HepG2 (cell line): ENCODE measurements around the gene LOC128125822.

Experiments
- BHLHE40 ChIP-seq: IDR thresholded peaks from 2 replicates; pipeline ENCODE4 v1.6.1; 2011; ENCODE audit warnings: low read length, improper control_type of control experiment
- MLLT10 ChIP-seq: sonication (generic); formaldehyde crosslinking; IDR thresholded peaks from 2 replicates; pipeline ENCODE4 v1.4.0; 2020; ENCODE audit warnings: missing genetic modification reagents
- MXI1 ChIP-seq: IDR thresholded peaks from 3 replicates; pipeline ENCODE4 v1.6.1; 2012; ENCODE audit warnings: low read depth, low read length, inconsistent platforms, borderline replicate concordance
- NFIC ChIP-seq: IDR thresholded peaks from 2 replicates; pipeline ENCODE4 v1.6.1; 2012; ENCODE audit warnings: mild to moderate bottlenecking, low read length, inconsistent platforms
- PCBP2 ChIP-seq: fragments of 200-400 bp; formaldehyde crosslinking; optimal IDR thresholded peaks from 2 replicates; pipeline ENCODE3; 2018; ENCODE audit warnings: low read length, low read depth; ENCODE audit not compliant: poor library complexity, severe bottlenecking
- RAD21 ChIP-seq: fragments of 450-650 bp; formaldehyde crosslinking; IDR thresholded peaks from 2 replicates; pipeline ENCODE4 v1.5.0; 2020; ENCODE audit warnings: mild to moderate bottlenecking
- RFXANK ChIP-seq: IDR thresholded peaks from 2 replicates; pipeline ENCODE4 v1.6.1; 2016
- ZFP36 ChIP-seq: fragments of 150-350 bp; IDR thresholded peaks from 2 replicates; pipeline ENCODE4 v1.6.1; 2018; ENCODE audit warnings: borderline replicate concordance, low read length, low read depth; ENCODE audit not compliant: partially characterized antibody
- ZNF282 ChIP-seq: fragments of 450-650 bp; IDR thresholded peaks from 2 replicates; pipeline ENCODE4 v1.6.1; 2018; ENCODE audit not compliant: partially characterized antibody
- ZNF672 ChIP-seq: sonication (generic); formaldehyde crosslinking; IDR thresholded peaks from 2 replicates; pipeline ENCODE4 v1.8.1; 2022; ENCODE audit warnings: missing genetic modification reagents
- ZSCAN30 ChIP-seq: sonication (generic); formaldehyde crosslinking; IDR thresholded peaks from 2 replicates; pipeline ENCODE4 v1.5.0; 2020; ENCODE audit warnings: mild to moderate bottlenecking, missing genetic modification reagents
- TF ChIP-seq, protein P1 (sequence below): sonication (generic); formaldehyde crosslinking; conservative IDR thresholded peaks from 2 replicates; pipeline ENCODE4 v1.4.0; 2020; ENCODE audit warnings: missing genetic modification reagents
- TF ChIP-seq, protein P2 (sequence below): sonication (generic); formaldehyde crosslinking; IDR thresholded peaks from 2 replicates; pipeline ENCODE4 v1.5.0; 2020; ENCODE audit warnings: mild to moderate bottlenecking, missing genetic modification reagents, moderate library complexity

DNA sequence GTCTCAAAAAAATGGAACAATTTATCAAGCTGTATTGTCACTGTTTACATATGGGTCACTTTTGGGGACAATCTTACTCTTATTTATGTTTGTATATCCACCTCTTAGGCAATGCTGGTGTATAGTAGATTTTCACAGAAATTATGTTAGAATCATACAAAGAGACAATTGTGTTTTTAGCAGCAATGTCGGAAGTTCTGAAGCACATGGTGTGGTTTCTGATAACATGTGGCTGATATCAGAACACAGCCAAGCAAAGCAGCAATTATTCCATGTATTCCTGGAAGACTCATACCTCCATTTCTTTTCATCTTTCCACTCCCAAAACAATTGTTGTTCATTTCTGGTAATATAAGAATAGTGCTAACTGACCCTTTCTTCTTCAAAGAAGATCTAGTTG is 17.5 kb upstream of the LOC128125822 start:
- no peak for TF ChIP-seq BHLHE40
- no peak for TF ChIP-seq MXI1
- TF ChIP-seq, protein P1, sequence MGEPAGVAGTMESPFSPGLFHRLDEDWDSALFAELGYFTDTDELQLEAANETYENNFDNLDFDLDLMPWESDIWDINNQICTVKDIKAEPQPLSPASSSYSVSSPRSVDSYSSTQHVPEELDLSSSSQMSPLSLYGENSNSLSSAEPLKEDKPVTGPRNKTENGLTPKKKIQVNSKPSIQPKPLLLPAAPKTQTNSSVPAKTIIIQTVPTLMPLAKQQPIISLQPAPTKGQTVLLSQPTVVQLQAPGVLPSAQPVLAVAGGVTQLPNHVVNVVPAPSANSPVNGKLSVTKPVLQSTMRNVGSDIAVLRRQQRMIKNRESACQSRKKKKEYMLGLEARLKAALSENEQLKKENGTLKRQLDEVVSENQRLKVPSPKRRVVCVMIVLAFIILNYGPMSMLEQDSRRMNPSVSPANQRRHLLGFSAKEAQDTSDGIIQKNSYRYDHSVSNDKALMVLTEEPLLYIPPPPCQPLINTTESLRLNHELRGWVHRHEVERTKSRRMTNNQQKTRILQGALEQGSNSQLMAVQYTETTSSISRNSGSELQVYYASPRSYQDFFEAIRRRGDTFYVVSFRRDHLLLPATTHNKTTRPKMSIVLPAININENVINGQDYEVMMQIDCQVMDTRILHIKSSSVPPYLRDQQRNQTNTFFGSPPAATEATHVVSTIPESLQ (CRISPR knock-in tag) = no peak
- TF ChIP-seq, protein P2, sequence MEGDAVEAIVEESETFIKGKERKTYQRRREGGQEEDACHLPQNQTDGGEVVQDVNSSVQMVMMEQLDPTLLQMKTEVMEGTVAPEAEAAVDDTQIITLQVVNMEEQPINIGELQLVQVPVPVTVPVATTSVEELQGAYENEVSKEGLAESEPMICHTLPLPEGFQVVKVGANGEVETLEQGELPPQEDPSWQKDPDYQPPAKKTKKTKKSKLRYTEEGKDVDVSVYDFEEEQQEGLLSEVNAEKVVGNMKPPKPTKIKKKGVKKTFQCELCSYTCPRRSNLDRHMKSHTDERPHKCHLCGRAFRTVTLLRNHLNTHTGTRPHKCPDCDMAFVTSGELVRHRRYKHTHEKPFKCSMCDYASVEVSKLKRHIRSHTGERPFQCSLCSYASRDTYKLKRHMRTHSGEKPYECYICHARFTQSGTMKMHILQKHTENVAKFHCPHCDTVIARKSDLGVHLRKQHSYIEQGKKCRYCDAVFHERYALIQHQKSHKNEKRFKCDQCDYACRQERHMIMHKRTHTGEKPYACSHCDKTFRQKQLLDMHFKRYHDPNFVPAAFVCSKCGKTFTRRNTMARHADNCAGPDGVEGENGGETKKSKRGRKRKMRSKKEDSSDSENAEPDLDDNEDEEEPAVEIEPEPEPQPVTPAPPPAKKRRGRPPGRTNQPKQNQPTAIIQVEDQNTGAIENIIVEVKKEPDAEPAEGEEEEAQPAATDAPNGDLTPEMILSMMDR (CRISPR knock-in tag) = no peak
- no peak for TF ChIP-seq ZSCAN30
- no peak for TF ChIP-seq ZFP36
- TF ChIP-seq MLLT10 = no peak
- TF ChIP-seq NFIC = no peak
- TF ChIP-seq ZNF282 = no peak
- no peak for TF ChIP-seq RAD21 (CRISPR knock-in tag)
- TF ChIP-seq PCBP2 = no peak
- no peak for TF ChIP-seq RFXANK (CRISPR knock-in tag)
- no peak for TF ChIP-seq ZNF672 (CRISPR knock-in tag)
